ENCODE results near the gene DNASE1L1. TPM values are rescaled to one million over a fixed set of nuclear protein-coding genes. Genes with fewer than 3 reads are reported as not detected.

DNASE1L1 gene
- total RNA-seq, 1 donor from 2014 or later = 14.2 TPM

DNA sequence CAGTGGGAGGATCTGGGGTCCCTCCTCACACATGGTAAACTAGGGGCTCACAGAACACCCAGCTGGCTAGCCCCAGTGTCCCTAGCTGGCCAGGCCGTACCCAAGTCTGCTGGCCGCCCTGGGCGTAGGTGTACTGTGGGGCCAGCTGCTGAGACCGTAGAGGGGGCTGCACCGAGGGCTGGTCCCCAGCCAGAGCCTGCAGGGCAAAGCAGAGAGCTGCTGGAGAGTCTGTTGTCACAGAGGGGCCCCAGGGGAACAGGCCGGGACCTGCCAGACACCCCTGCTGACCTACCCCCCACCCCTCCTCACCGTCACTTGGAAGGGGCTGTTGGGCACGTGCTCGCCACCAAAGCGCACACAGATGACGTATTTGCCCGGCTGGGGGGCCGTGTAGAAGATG lies 54.5 kb downstream of the DNASE1L1 start:
- TF ChIP-seq, protein P1, sequence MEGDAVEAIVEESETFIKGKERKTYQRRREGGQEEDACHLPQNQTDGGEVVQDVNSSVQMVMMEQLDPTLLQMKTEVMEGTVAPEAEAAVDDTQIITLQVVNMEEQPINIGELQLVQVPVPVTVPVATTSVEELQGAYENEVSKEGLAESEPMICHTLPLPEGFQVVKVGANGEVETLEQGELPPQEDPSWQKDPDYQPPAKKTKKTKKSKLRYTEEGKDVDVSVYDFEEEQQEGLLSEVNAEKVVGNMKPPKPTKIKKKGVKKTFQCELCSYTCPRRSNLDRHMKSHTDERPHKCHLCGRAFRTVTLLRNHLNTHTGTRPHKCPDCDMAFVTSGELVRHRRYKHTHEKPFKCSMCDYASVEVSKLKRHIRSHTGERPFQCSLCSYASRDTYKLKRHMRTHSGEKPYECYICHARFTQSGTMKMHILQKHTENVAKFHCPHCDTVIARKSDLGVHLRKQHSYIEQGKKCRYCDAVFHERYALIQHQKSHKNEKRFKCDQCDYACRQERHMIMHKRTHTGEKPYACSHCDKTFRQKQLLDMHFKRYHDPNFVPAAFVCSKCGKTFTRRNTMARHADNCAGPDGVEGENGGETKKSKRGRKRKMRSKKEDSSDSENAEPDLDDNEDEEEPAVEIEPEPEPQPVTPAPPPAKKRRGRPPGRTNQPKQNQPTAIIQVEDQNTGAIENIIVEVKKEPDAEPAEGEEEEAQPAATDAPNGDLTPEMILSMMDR (IDR thresholded peaks at IDR 0.05) = no peak
- TF ChIP-seq EZH2 (IDR thresholded peaks at IDR 0.05) (no peak), EZH2phosphoT487 (IDR thresholded peaks at IDR 0.05) (no peak)
- Histone ChIP-seq H3K27me3 (no peaks in the 10 kb centered on the region), H3F3A (ENCODE audit: low read depth) (peaks cover 4% of the 10 kb centered on the region), H3K9me3 (ENCODE audit: low read depth) (no peaks in the 10 kb centered on the region), H3K4me1 (no peaks in the 10 kb centered on the region), H3K36me3 (no peaks in the 10 kb centered on the region), H2AFZ (replicated peaks) (no peak overlapping the region), H4K20me1 (ENCODE audit: low read depth) (peaks cover 57% of the 10 kb centered on the region), H3K27ac (no peak overlapping the region), H3K4me3 (no peak overlapping the region), H3K4me2 (no peak overlapping the region), H3K9ac (no peak overlapping the region), H3K79me2 (ENCODE audit: low read depth) (no peaks in the 10 kb centered on the region)
- Mint-ChIP-seq H3K27ac (no peak overlapping the region), H3K36me3 (peaks cover 2% of the 10 kb centered on the region), H3K4me1 (no peaks in the 10 kb centered on the region), H3K4me3 (no peak overlapping the region), H3K9me3 (peaks cover 10% of the 10 kb centered on the region), H3K27me3 (ENCODE audit: insufficient read depth, low read depth) (peaks cover 8% of the 10 kb centered on the region)
- DNase-seq (ENCODE audit: low spot score) = no peak

DNA sequence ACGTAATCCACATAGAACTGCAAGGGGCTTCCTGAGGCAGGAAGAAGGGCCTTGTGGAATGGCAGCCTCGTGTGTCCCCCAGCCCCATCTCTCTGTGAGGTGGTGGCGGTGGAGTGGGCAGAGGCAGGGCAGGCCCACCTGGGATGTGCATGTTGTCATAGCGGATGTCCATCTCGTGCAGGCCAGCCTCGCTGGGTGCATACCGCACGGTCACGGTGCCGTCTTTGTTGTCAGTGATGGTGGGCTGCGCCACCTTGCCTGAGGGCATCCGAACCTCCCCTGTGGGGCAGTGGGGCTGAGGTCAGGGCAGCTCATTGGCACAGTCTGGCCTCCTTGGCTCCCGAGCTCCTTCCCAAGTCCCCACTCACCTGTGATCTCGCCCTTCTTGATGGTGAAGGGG lies 55.0 kb downstream of the DNASE1L1 start:
- Mint-ChIP-seq H3K27me3 (ENCODE audit: insufficient read depth, low read depth) (peaks cover 11% of the 10 kb centered on the region), H3K27ac (no peak overlapping the region), H3K4me1 (no peaks in the 10 kb centered on the region), H3K9me3 (peaks cover 9% of the 10 kb centered on the region), H3K4me3 (no peak overlapping the region), H3K36me3 (peaks cover 2% of the 10 kb centered on the region)
- no peaks in the 10 kb centered on the region for H3K27me3 ChIP-seq
- no peaks in the 10 kb centered on the region for H3K36me3 ChIP-seq
- H3K9me3 ChIP-seq (ENCODE audit: low read depth) = no peaks in the 10 kb centered on the region
- no peak overlapping the region for H2AFZ ChIP-seq (replicated peaks)
- no peak overlapping the region for H3K4me3 ChIP-seq
- no peak overlapping the region for H3K27ac ChIP-seq
- H3F3A ChIP-seq (ENCODE audit: low read depth) = peaks cover 4% of the 10 kb centered on the region
- TF ChIP-seq EZH2phosphoT487 (IDR thresholded peaks at IDR 0.05) = no peak
- TF ChIP-seq EZH2 (IDR thresholded peaks at IDR 0.05) = no peak
- TF ChIP-seq, protein P1 (IDR thresholded peaks at IDR 0.05) = no peak
- H3K4me2 ChIP-seq = no peak overlapping the region
- no peak overlapping the region for H3K9ac ChIP-seq
- H4K20me1 ChIP-seq (ENCODE audit: low read depth) = peaks cover 59% of the 10 kb centered on the region
- H3K4me1 ChIP-seq = no peaks in the 10 kb centered on the region
- no peak for DNase-seq (ENCODE audit: low spot score)
- H3K79me2 ChIP-seq (ENCODE audit: low read depth) = no peaks in the 10 kb centered on the region

DNA sequence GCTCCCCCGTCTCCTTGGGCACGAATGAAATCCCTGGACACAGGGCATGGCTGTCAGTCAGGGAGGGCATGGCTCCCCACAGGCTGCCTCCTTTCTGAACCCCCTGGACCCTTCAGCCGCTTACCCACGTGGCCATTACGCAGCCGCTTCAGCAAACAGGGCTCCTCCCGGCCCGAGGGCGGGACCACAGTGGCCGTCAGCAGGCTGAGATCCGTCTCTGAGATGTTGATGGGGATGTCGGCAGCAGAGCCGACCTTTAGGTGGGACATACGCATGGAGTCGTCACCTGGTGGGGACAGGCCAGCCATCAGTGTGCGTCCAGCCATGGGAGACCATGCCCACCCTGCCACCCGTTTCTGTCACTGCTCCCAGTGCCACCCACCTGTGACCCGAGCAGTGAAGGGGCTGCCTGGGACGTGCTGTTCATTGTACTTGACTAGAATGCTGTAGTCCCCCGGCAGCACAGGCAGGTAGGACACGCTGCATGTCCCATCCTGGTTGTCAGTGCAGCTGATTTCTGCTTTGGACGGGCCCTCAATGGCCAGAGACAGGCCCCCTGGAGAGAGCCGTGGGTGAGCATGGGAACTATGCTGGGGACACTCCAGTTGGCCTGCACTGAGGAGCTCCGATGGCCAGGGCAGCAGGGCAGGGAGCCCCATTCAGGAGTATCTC lies 55.7 kb downstream of the DNASE1L1 start:
- H3K27ac ChIP-seq = no peak overlapping the region
- H3K27me3 ChIP-seq = no peaks in the 10 kb centered on the region
- no peak overlapping the region for H3K4me3 Mint-ChIP-seq
- peaks cover 52% of the 10 kb centered on the region for H4K20me1 ChIP-seq (ENCODE audit: low read depth)
- no peak for DNase-seq (ENCODE audit: low spot score)
- H3K36me3 Mint-ChIP-seq = peaks cover 2% of the 10 kb centered on the region
- no peaks in the 10 kb centered on the region for H3K79me2 ChIP-seq (ENCODE audit: low read depth)
- H3F3A ChIP-seq (ENCODE audit: low read depth) = peaks cover 4% of the 10 kb centered on the region
- peaks cover 4% of the 10 kb centered on the region for H3K9me3 Mint-ChIP-seq
- no peaks in the 10 kb centered on the region for H3K9me3 ChIP-seq (ENCODE audit: low read depth)
- H3K4me1 Mint-ChIP-seq = peaks cover under 1% of the 10 kb centered on the region
- H3K4me2 ChIP-seq = no peak overlapping the region
- no peaks in the 10 kb centered on the region for H3K36me3 ChIP-seq
- H2AFZ ChIP-seq (replicated peaks) = no peak overlapping the region
- H3K27me3 Mint-ChIP-seq (ENCODE audit: insufficient read depth, low read depth) = peaks cover 11% of the 10 kb centered on the region
- no peak overlapping the region for H3K9ac ChIP-seq
- TF ChIP-seq, protein P1 (IDR thresholded peaks at IDR 0.05) = no peak
- TF ChIP-seq EZH2 (IDR thresholded peaks at IDR 0.05) (no peak), EZH2phosphoT487 (IDR thresholded peaks at IDR 0.05) (no peak)
- no peaks in the 10 kb centered on the region for H3K4me1 ChIP-seq
- H3K4me3 ChIP-seq = no peak overlapping the region
- H3K27ac Mint-ChIP-seq = no peak overlapping the region
